ENCODE results near the gene C13orf46.

Gene C13orf46

GRCh38 chr13:113975416-113975815 lies 1.5 kb upstream of the C13orf46 start:
- no peak overlapping the region for H3K4me3 ChIP-seq (ENCODE audit: control insufficient read depth, low read depth, low read length)
- TF ChIP-seq, protein P1, sequence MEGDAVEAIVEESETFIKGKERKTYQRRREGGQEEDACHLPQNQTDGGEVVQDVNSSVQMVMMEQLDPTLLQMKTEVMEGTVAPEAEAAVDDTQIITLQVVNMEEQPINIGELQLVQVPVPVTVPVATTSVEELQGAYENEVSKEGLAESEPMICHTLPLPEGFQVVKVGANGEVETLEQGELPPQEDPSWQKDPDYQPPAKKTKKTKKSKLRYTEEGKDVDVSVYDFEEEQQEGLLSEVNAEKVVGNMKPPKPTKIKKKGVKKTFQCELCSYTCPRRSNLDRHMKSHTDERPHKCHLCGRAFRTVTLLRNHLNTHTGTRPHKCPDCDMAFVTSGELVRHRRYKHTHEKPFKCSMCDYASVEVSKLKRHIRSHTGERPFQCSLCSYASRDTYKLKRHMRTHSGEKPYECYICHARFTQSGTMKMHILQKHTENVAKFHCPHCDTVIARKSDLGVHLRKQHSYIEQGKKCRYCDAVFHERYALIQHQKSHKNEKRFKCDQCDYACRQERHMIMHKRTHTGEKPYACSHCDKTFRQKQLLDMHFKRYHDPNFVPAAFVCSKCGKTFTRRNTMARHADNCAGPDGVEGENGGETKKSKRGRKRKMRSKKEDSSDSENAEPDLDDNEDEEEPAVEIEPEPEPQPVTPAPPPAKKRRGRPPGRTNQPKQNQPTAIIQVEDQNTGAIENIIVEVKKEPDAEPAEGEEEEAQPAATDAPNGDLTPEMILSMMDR (conservative IDR thresholded peaks at IDR 0.05; ENCODE audit: control insufficient read depth, insufficient read depth, low read depth, low read length): no peak
- DNase-seq (ENCODE audit: low read depth): no peak

- H3K4me3 ChIP-seq (ENCODE audit: control insufficient read depth, low read depth, low read length): no peak overlapping the region
- DNase-seq (ENCODE audit: low read depth): no peak
- TF ChIP-seq, protein P1 (conservative IDR thresholded peaks at IDR 0.05; ENCODE audit: control insufficient read depth, insufficient read depth, low read depth, low read length): no peak
Observed at GRCh38 chr13:113974304-113975281, 717 bp upstream of the C13orf46 start.

GRCh38 chr13:113972451-113973217 lies 1.2 kb downstream of the C13orf46 start:
- DNase-seq (ENCODE audit: low read depth): no peak
- TF ChIP-seq, protein P1 (conservative IDR thresholded peaks at IDR 0.05; ENCODE audit: control insufficient read depth, insufficient read depth, low read depth, low read length): no peak
- H3K4me3 ChIP-seq (ENCODE audit: control insufficient read depth, low read depth, low read length): no peak overlapping the region

DNA sequence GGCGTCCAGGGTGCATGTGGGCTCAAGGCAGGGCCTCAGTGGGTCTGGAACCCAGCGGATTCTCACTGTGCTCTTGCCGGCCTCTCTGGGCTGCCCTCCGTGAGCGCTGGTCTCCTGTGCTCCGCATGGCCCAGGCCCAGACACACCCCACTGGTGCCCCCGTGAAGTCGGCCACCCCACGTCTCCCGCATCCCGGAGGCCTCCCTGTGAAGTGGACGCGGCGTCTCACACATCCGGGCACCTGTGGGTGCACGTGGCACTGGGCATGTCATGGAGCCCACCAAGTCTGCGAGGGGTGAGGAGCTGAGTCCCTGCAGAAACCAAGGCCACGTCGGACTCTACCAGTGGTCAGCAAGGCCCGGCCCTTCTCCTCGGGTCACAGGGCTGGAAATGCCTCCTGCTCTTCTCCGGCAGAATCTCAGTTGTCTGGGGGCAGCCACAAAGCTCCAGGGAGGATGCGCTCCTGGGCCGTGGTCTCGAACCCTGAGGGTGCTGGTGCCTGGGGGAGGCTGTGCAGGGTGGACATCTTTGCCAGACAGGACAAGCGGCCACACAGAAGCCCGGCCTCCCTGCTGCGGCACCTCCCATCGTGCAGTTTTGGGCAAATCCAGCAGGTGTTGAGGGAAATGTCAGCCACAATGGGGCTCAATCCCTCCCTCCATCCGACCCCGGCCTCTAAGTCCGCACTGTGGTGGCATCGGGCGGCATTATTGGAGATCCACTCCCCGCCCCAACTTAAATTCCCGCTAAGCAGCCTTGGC lies 2.2 kb downstream of the C13orf46 start:
- no peak for DNase-seq (ENCODE audit: low read depth)
- no peak overlapping the region for H3K4me3 ChIP-seq (ENCODE audit: control insufficient read depth, low read depth, low read length)
- TF ChIP-seq, protein P1 (conservative IDR thresholded peaks at IDR 0.05; ENCODE audit: control insufficient read depth, insufficient read depth, low read depth, low read length): no peak

GRCh38 chr13:113970810-113971470 lies 2.9 kb downstream of the C13orf46 start:
- TF ChIP-seq, protein P1 (conservative IDR thresholded peaks at IDR 0.05; ENCODE audit: control insufficient read depth, insufficient read depth, low read depth, low read length): no peak
- DNase-seq (ENCODE audit: low read depth): peak; percentile 81
- H3K4me3 ChIP-seq (ENCODE audit: control insufficient read depth, low read depth, low read length): no peak overlapping the region

Data from fibroblast of mammary gland (primary cell).